Large intestine (tissue), 1 donor: ENCODE data around the gene P4HA3. TPM values are rescaled to one million over a fixed set of nuclear protein-coding genes. Genes with fewer than 3 reads are reported as not detected.

ENCODE experiments used
- polyA plus RNA-seq: library from polyadenylated mRNA; unstranded; fragments of 120-200 nt; gene quantifications from one replicate; pipeline ENCODE4 v1.2.1, GENCODE V29; 2013

The P4HA3 gene
- polyA plus RNA-seq, 1 donor, result 1.3 TPM

Other genes starting within 250 kb of the P4HA3 start
- 12.3 TPM for gene C2CD3, start 140.6 kb downstream of the P4HA3 start, polyA plus RNA-seq
- gene PPME1, start 140.4 kb downstream of the P4HA3 start, polyA plus RNA-seq, result 27.8 TPM
- gene PGM2L1, start 86.8 kb upstream of the P4HA3 start, polyA plus RNA-seq, result 6.7 TPM
- 33.1 TPM for gene KCNE3, start 155.9 kb upstream of the P4HA3 start, polyA plus RNA-seq
- 6.8 TPM for gene LIPT2, start 182.1 kb upstream of the P4HA3 start, polyA plus RNA-seq